ENCODE data around the gene CTXN2.

Gene CTXN2

GRCh38 chr15:48153526-48153925 is 37.9 kb upstream of the CTXN2 start:
- DNase-seq (ENCODE audit: low spot score): no peak
- H3K27ac ChIP-seq: no peak overlapping the region
- TF ChIP-seq CTCF (conservative IDR thresholded peaks at IDR 0.05; ENCODE audit: low read depth): no peak
- POLR2A ChIA-PET (ENCODE audit: low non-redundant PET): no interaction called here
- CTCF ChIA-PET: no interaction called here

GRCh38 chr15:48168616-48169015 is 22.8 kb upstream of the CTXN2 start:
- POLR2A ChIA-PET (ENCODE audit: low non-redundant PET): no interaction called here
- DNase-seq (ENCODE audit: low spot score): no peak

GRCh38 chr15:48170981-48171380 is 20.5 kb upstream of the CTXN2 start:
- DNase-seq (ENCODE audit: low spot score): no peak

More at GRCh38 chr15:48168616-48169015, 22.8 kb upstream of the CTXN2 start:
- no peak overlapping the region for H3K27ac ChIP-seq
- no peak for TF ChIP-seq CTCF (conservative IDR thresholded peaks at IDR 0.05; ENCODE audit: low read depth)
- CTCF ChIA-PET: no interaction called here

GRCh38 chr15:48175126-48175525 is 16.3 kb upstream of the CTXN2 start:
- no peak overlapping the region for H3K27ac ChIP-seq
- no peak for TF ChIP-seq CTCF (conservative IDR thresholded peaks at IDR 0.05; ENCODE audit: low read depth)
- DNase-seq (ENCODE audit: low spot score): no peak
- POLR2A ChIA-PET (ENCODE audit: low non-redundant PET): no interaction called here
- CTCF ChIA-PET: no interaction called here

More at GRCh38 chr15:48170981-48171380, 20.5 kb upstream of the CTXN2 start:
- H3K27ac ChIP-seq: no peak overlapping the region
- ChIA-PET CTCF (interaction anchor here (0.6 kb wide), 1 partner anchor 202 kb away, joined by 3 read pairs; no protein-coding TSS in a partner anchor), POLR2A (ENCODE audit: low non-redundant PET) (no interaction called here)
- no peak for TF ChIP-seq CTCF (conservative IDR thresholded peaks at IDR 0.05; ENCODE audit: low read depth)

GRCh38 chr15:48176112-48176511 is 15.4 kb upstream of the CTXN2 start:
- ChIA-PET CTCF (no interaction called here), POLR2A (ENCODE audit: low non-redundant PET) (no interaction called here)
- no peak for TF ChIP-seq CTCF (conservative IDR thresholded peaks at IDR 0.05; ENCODE audit: low read depth)
- H3K27ac ChIP-seq: no peak overlapping the region
- DNase-seq (ENCODE audit: low spot score): no peak

GRCh38 chr15:48176957-48177356 is 14.5 kb upstream of the CTXN2 start:
- ChIA-PET POLR2A (ENCODE audit: low non-redundant PET) (no interaction called here), CTCF (interaction anchor here (0.8 kb wide), 1 partner anchor 27 kb away, joined by 4 read pairs; no protein-coding TSS in a partner anchor)
- no peak for TF ChIP-seq CTCF (conservative IDR thresholded peaks at IDR 0.05; ENCODE audit: low read depth)
- no peak for DNase-seq (ENCODE audit: low spot score)
- no peak overlapping the region for H3K27ac ChIP-seq

- CTCF ChIA-PET: interaction anchor here (0.6 to 0.8 kb wide), 2 partner anchors 27 to 1886 kb away, joined by 3 to 4 read pairs; no protein-coding TSS in a partner anchor
- POLR2A ChIA-PET (ENCODE audit: low non-redundant PET): no interaction called here
- H3K27ac ChIP-seq: no peak overlapping the region
- no peak for TF ChIP-seq CTCF (conservative IDR thresholded peaks at IDR 0.05; ENCODE audit: low read depth)
- DNase-seq (ENCODE audit: low spot score): peak; percentile 13
These were observed 14.1 kb upstream of the CTXN2 start for GRCh38 chr15:48177383-48177765.
